ENCODE measurements around the gene IL11.

Gene IL11

GRCh38 chr19:55384920-55385723 is 14.9 kb upstream of the IL11 start:
- peak; percentile 97 for DNase-seq (ENCODE audit: low read depth)
- TF ChIP-seq, protein P1, sequence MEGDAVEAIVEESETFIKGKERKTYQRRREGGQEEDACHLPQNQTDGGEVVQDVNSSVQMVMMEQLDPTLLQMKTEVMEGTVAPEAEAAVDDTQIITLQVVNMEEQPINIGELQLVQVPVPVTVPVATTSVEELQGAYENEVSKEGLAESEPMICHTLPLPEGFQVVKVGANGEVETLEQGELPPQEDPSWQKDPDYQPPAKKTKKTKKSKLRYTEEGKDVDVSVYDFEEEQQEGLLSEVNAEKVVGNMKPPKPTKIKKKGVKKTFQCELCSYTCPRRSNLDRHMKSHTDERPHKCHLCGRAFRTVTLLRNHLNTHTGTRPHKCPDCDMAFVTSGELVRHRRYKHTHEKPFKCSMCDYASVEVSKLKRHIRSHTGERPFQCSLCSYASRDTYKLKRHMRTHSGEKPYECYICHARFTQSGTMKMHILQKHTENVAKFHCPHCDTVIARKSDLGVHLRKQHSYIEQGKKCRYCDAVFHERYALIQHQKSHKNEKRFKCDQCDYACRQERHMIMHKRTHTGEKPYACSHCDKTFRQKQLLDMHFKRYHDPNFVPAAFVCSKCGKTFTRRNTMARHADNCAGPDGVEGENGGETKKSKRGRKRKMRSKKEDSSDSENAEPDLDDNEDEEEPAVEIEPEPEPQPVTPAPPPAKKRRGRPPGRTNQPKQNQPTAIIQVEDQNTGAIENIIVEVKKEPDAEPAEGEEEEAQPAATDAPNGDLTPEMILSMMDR (IDR thresholded peaks at IDR 0.05; ENCODE audit: insufficient read depth, low read depth, low read length, missing control alignments): no peak
- peak overlapping the region; percentile 74 for H3K4me3 ChIP-seq (ENCODE audit: low read depth, low read length)

- DNase-seq (ENCODE audit: low read depth): peak; percentile 64
- H3K4me3 ChIP-seq (ENCODE audit: low read depth, low read length): peak within 1 kb of the TSS; percentile 74
- TF ChIP-seq, protein P1 (IDR thresholded peaks at IDR 0.05; ENCODE audit: insufficient read depth, low read depth, low read length, missing control alignments): no peak
Measured at GRCh38 chr19:55384131-55384919, 14.1 kb upstream of the IL11 start, which contains the start of gene TMEM238. TMEM238 (minus strand) TSS chr19:55384292; CDS start chr19:55384259, 33 bp downstream.

DNA sequence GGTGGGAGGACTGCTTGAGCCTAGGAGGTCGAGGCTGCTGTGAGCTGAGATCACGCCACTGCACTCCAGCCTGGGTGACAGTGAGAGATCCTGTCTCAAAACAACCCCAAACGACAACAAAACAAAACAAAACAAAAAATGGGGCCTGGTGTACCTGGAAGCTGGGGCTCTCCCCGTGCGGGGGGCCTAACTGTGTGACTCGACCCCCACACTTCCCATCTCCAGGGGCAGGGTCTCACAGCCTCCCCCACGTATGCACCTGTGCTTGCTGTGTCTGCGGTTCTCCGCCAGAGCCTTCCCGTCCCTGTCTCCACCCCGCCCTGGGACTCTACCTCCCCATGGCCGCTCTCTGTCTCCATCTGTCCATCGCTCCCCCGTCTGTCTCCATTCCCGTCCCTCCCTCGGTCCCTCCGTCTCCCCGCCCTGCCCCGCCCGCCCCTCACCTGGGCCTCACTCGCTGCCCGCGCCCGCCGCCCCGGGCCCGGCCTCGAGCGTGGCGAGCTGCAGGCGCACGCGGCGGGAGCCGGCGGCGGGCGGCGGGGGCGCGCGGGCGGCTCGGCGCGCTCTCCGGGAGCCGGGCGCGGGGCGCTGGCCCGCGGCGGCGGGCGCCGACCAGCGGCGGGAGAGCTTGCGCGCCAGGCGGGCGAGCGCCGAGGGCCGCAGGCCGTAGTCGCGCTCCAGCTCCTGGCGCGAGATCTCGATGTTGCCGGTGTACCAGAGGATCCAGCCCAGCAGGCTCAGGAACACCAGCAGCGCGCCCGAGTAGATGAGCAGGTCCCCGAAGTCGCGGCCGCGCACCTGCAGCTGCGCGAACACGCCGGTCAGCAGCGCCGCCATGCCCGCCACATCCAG is 13.2 kb upstream of the IL11 start:
- DNase-seq (ENCODE audit: low read depth): peak; percentile 89
- H3K4me3 ChIP-seq (ENCODE audit: low read depth, low read length): peak overlapping the region; percentile 74
- TF ChIP-seq, protein P1 (IDR thresholded peaks at IDR 0.05; ENCODE audit: insufficient read depth, low read depth, low read length, missing control alignments): peak; percentile 24

DNA sequence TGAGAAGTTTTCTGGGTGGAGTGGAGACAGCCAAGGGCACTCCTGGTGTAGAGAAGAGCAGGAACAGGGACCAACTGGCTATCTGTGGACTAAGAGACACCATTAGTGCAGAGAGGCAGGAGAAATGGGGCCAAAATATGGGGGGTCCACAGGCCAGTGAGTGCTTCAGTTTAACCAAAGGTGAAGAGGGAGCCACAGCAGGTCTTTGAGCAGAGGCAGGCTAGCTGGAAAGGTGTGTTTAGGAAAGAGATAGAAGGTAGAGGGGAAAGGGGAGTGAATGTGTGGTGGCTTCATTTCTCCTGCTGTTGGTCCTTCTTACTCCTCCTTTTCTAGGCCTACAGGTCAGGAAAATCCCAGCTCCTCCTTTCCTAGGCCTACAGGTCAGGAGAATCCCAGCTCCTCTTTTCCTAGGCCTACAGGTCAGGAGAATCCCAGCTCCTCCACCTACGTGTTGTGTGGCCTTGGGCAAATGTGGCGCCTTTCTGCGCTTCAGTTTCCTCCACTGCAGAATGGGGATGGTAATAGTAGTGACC is 12.3 kb upstream of the IL11 start:
- no peak for DNase-seq (ENCODE audit: low read depth)
- TF ChIP-seq, protein P1 (IDR thresholded peaks at IDR 0.05; ENCODE audit: insufficient read depth, low read depth, low read length, missing control alignments): no peak
- peak overlapping the region; percentile 59; the same call in 1 of the 2 replicates for H3K4me3 ChIP-seq (ENCODE audit: low read depth, low read length)

GRCh38 chr19:55382013-55382412 is 11.8 kb upstream of the IL11 start:
- H3K4me3 ChIP-seq (ENCODE audit: low read depth, low read length): no peak overlapping the region
- TF ChIP-seq, protein P1 (IDR thresholded peaks at IDR 0.05; ENCODE audit: insufficient read depth, low read depth, low read length, missing control alignments): no peak
- no peak for DNase-seq (ENCODE audit: low read depth)

GRCh38 chr19:55379174-55379573 is 8.9 kb upstream of the IL11 start:
- TF ChIP-seq, protein P1 (IDR thresholded peaks at IDR 0.05; ENCODE audit: insufficient read depth, low read depth, low read length, missing control alignments): no peak
- no peak for DNase-seq (ENCODE audit: low read depth)
- H3K4me3 ChIP-seq (ENCODE audit: low read depth, low read length): no peak overlapping the region

Data from GM12865 (cell line).